Tibial nerve (tissue), 4 donors: ENCODE results near the gene UBLCP1.

ENCODE experiments used
- CTCF ChIP-seq, 5 experiments: fragments of 200-600 bp in 3 of 5; fragments of 450-650 bp in 2 of 5; sonication (generic) in 3 of 5; IDR thresholded peaks; one replicate each; pipeline ENCODE4 v1.5.1; 2016 to 2019; ENCODE audit warnings: antibody characterized with exemption in 5 of 5, mild to moderate bottlenecking in 3 of 5, moderate library complexity in 2 of 5
- EP300 ChIP-seq, 2 donors: sonication (generic); formaldehyde crosslinking; IDR thresholded peaks; one replicate each; pipeline ENCODE4 v1.6.1; 2017; ENCODE audit warnings: antibody characterized with exemption in 2 of 2, mild to moderate bottlenecking in 1 of 2
- POLR2A ChIP-seq, 2 donors: fragments of 450-650 bp; IDR thresholded peaks; one replicate each; pipeline ENCODE4 v1.6.1; 2017; ENCODE audit warnings: antibody characterized with exemption in 2 of 2, mild to moderate bottlenecking in 2 of 2, moderate library complexity in 2 of 2

GRCh38 chr5:159330131-159330800, 67.2 kb downstream of the UBLCP1 start, which contains the start of gene IL12B:
- TF ChIP-seq CTCF (IDR thresholded peaks at IDR 0.05) (no peak), EP300 (IDR thresholded peaks at IDR 0.05) (no peak), POLR2A (IDR thresholded peaks at IDR 0.05) (no peak)
